Sciatic nerve (tissue), 2 donors: ENCODE results near the gene CAPN13. TPM values are rescaled to one million over a fixed set of nuclear protein-coding genes. Genes with fewer than 3 reads are reported as not detected.

Experiments used
- ATAC-seq: fragments of 200-7000 bp; cut with Tn5 transposase; one replicate; pipeline ENCODE4 v1.9.1; 2020; ENCODE audit warnings: mild to moderate bottlenecking, moderate library complexity
- DNase-seq: peaks from one replicate; pipeline ENCODE4 v3.0.0-alpha.2; 2020; ENCODE audit warnings: low spot score
- intact Hi-C: fragments of 100-400 bp; cut with DNase I; formaldehyde crosslinking; loops from one replicate; pipeline ENCODE4 v1.14.2; 2022
- total RNA-seq: library from RNA; stranded (reverse); fragmentation: NEBNext Ultra II Directional; extraction: Animal tissue kit (Norgen Biotek cat#: 25700); gene quantifications from one replicate; pipeline ENCODE4 v1.2.1, GENCODE V29; 2021
- donor health status: DM: no; HTN: no; CAD: no.
- donor health status: DM: no; HTN: no; CAD: no.

The CAPN13 gene
- total RNA-seq, 1 donor from 2014 or later: 0.98 TPM

DNA sequence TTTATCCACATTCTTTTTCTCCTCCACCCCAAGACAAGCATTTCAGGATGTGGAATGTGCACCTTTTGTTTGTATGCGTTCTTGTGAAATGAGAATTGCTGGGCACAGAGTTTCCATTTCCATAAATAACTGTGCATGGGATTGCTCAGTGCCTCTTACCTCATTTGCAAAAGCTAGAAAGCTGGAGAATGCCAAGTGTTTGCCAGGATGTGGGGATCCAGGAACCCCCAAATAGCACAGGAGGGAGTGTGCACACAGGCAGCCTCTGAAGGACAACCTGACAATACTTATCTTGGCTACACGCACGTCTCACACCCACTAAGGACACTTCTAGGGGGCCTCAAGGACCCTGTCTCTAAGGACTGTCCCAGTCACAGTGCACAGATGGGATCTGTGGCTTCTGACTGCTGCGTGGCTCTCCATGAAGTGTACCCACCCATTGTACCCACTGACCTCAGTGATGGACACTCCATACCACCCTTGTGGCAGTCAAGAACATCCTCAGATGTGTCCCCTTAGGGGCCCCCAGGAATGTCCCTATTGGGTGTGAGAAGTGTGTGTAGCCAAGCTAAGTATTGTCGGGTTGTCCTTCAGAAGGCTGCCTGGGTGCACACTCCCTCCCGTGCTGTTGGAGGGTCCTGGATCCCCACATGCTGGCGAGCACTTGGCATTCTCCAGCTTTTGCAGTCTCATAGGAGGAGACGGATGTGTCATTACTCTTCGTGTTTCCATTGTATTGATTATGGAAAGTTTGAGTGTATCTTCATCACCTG lies 38.4 kb downstream of the CAPN13 start:
- ATAC-seq (no peak), DNase-seq (no peak)
- intact Hi-C loops: no loop called here

DNA sequence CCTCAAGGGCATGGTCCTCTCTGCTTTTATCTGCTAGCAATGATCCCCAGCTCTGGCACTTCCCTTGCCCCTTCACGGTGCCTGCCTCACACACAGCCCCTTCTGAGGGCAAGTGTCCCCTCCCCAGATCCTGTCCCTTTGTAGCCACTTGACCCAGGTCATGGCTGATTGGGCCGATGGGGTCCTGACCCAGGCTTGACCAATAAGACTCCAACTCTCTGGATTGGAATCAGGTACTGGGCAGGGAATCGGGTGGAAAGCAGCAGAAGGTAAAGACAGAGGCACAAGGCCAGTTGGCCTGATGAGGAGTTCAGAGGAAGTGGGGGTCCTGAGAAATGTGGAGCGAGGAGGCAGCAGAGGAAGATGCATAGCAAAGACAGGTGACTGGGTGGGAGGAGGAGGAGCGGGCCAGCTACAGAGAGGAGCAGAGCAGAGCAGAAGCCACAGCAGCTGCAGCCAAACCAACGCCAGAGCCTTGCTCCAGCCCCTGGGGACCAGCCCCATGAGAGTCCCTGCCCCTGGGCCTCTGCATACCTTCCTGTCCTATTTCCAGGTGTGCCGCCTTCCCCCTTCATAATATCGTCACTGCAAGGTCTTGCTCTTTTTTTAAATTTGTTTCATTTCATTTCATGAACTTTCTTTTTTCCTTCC lies 39.1 kb downstream of the CAPN13 start:
- DNase-seq (no peak), ATAC-seq (no peak)

GRCh38 chr2:30766666-30767065 lies 40.6 kb downstream of the CAPN13 start:
- DNase-seq (no peak), ATAC-seq (no peak)
- intact Hi-C loops: no loop called here

More for the DNA sequence above, 39.1 kb downstream of the CAPN13 start:
- intact Hi-C loops: no loop called here

DNA sequence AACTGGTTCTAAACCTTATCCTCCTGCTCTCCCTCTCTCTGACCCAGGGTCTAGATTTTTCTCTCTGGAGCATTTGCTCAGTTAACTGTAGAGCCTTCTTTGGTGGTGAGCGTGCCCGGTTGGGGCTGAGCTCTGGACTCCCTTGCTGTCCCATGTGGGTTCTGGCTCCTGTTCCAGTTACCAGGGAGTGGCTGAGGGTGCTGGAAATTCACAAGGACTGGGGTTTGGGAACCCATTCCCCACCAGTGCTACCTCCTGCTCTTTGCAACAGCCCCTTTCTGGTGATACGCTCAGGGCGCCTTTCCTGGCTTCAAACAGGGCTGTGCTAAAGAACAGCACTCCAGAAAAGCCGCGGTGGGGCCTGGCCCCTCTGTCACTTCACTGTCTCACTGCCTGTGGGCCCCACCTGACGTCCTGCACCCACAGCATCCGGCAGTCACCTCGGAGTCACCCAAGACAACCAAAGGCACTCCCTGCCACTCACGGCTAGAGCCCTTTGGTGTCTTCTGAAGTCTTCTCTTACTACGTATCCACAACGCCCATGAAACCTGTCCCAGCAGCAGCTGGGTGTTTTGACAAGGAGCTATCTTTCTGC lies 41.3 kb downstream of the CAPN13 start:
- ATAC-seq (no peak), DNase-seq (no peak)
- intact Hi-C loops: no loop called here

GRCh38 chr2:30765191-30765590 lies 42.1 kb downstream of the CAPN13 start:
- no peak for DNase-seq
- ATAC-seq: no peak
- intact Hi-C loops: no loop called here

DNA sequence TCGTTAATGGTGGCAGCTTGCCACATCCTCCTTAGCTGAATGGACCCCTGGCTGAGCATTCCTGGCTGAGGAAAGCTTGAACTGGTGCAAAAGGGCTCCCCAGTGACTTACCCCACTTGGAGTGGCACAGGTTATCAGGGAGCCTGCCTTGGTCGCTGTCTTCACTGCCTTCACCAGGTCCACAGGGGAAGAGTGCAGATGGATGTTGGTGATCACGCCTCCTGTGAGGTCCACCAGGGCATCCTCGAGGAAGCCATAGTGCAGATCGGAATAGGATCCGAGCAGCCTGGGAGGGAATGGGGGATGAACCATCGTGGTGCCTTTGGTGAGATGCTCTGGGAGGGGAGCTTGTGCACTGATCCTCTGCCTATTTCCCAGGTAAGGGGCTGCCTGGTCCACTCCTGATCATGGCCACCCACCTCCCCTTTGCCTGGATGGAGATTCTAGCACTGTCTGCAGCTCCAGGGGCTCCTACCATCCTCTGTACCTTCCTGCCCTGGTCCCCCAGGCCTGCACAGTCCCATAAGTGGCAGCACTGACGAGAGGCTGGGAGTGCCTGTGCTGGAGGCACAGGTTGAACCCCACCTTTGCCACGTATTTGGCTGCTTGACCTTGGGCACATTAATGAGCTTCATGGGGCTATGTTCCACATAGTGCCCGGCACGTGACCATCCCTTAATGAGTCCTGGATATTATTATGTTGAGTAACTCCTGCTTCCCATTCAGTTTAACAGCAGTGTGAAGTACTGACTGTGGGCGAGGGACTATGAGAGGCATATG lies 43.0 kb downstream of the CAPN13 start:
- ATAC-seq (no peak), DNase-seq (no peak)
- intact Hi-C loops: no loop called here

- ATAC-seq: no peak
- intact Hi-C loops: no loop called here
- DNase-seq: no peak
Measured at GRCh38 chr2:30763151-30763660, 44.0 kb downstream of the CAPN13 start.

GRCh38 chr2:30761226-30761625 lies 46.0 kb downstream of the CAPN13 start:
- intact Hi-C loops: no loop called here
- DNase-seq: no peak

DNA sequence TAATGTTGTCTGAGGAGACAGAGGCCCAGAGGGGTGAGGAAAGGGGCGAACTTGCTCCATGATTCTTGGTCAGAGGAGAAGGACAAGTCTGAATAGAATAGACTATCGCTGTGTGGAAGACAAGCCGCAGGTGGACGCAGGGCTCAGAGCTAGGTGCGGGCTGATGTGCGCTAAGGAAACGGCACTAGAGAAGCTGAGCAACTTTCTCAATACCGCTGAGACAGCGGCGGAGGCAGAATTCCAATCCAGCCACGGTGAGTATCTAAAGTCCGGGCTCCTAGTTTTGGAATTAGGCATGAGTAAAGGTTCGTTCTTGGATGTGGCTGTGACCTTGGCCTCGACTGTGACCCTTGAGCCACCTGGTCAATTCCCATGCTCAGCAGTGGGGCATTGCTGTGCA lies 47.8 kb downstream of the CAPN13 start:
- intact Hi-C loops: no loop called here
- no peak for DNase-seq
- ATAC-seq: no peak

More at GRCh38 chr2:30761226-30761625, 46.0 kb downstream of the CAPN13 start:
- no peak for ATAC-seq

DNA sequence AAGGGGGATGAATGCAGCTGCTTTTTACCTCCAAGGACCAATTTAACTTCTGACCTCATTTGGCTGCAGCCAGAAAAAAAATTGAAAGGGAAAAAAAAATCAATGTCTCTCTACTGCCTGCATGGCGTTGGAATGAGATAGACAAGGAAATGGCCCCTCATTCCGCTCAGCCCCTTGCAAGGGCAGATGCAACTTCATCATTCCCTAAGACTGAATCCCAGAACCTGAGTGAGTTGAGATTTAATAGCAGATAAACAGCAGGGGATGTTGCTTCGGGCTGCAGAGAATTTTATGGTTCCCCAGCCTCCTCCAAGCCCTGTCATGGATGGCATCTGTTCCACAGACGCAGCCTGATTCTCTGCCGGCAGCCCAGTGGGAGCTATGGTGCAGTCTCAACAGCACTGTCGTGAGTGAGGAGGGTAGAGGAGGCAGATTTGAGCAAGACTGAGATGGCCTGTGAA lies 49.0 kb downstream of the CAPN13 start:
- intact Hi-C loops: no loop called here
- no peak for DNase-seq
- no peak for ATAC-seq

GRCh38 chr2:30757749-30758148 lies 49.5 kb downstream of the CAPN13 start:
- DNase-seq: no peak

DNA sequence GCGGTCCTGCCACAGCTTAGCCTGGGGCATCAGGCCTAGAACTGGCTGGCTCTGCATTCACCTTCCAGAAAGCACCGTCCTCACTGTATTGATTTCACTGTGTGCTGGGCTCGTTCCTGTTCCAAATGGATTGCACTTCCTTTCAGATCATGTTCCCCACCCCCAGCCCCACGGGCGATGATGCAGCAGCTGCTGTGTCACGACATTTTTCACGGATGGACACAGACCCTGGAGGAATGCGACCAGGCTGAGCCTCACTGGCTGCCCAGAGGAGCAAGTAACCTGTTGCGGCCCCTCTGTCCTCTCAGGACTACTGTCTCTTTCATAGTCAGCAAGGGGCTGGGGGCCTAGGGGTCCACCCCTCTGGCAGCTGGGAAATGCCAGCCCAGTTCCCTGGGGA lies 50.3 kb downstream of the CAPN13 start:
- peak; percentile 27 for DNase-seq
- intact Hi-C loops: no loop called here
- ATAC-seq: no peak

More at GRCh38 chr2:30757749-30758148, 49.5 kb downstream of the CAPN13 start:
- intact Hi-C loops: no loop called here
- ATAC-seq: no peak

GRCh38 chr2:30756051-30756719 lies 51.1 kb downstream of the CAPN13 start:
- no peak for ATAC-seq
- DNase-seq: no peak
- intact Hi-C loops: no loop called here

- no peak for ATAC-seq
- intact Hi-C loops: no loop called here
- no peak for DNase-seq
Measured at GRCh38 chr2:30753630-30754029, 53.6 kb downstream of the CAPN13 start.

GRCh38 chr2:30752811-30753210 lies 54.4 kb downstream of the CAPN13 start:
- no peak for DNase-seq
- ATAC-seq: no peak
- intact Hi-C loops: no loop called here

GRCh38 chr2:30747206-30747605 lies 60.0 kb downstream of the CAPN13 start:
- intact Hi-C loops: no loop called here
- ATAC-seq (no peak), DNase-seq (no peak)

DNA sequence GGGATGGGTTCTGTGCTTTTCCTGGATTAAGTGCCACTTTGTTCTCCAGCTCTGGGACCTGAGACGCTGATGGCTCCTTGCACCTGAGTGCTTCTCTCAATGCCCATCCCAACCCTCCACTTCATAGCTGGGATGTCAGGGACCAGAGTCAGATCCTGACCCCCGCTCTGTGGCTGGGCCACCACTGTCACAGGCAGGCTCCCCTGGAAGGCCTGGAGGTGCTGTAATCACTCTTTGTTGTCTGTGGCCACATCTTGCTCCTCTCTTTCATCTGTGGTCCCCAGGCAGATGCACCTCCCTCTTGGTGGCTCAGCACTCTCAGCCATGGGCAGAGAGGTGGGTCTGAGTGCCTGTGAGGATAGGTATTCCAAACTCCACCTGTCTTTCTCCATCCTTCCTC lies 62.4 kb downstream of the CAPN13 start:
- ATAC-seq (no peak), DNase-seq (no peak)

GRCh38 chr2:30741576-30741975 lies 65.7 kb downstream of the CAPN13 start:
- DNase-seq (no peak), ATAC-seq (no peak)
- intact Hi-C loops: no loop called here

More for the DNA sequence above, 62.4 kb downstream of the CAPN13 start:
- intact Hi-C loops: no loop called here
